GM19452 (cell line): ENCODE data around the gene ELMO1.

Experiments used
- ATAC-seq: cut with Tn5 transposase; IDR thresholded peaks from one replicate; pipeline ENCODE4 v1.9.1; 2021; ENCODE audit not compliant: unreplicated experiment

The ELMO1 gene

GRCh38 chr7:37448636-37449361, at the start of gene ELMO1:
Gene ELMO1 (minus strand): TSS chr7:37448864. CDS start chr7:37342690, 106,174 bp downstream.
- peak; percentile 96 for ATAC-seq

GRCh38 chr7:37497576-37497975, 48.9 kb upstream of the ELMO1 start:
- no peak for ATAC-seq

GRCh38 chr7:37495574-37496184, 47.0 kb upstream of the ELMO1 start:
- no peak for ATAC-seq

GRCh38 chr7:37494926-37495325, 46.3 kb upstream of the ELMO1 start:
- ATAC-seq: peak; percentile 63

GRCh38 chr7:37493810-37494209, 45.1 kb upstream of the ELMO1 start:
- no peak for ATAC-seq

- no peak for ATAC-seq
Measured at GRCh38 chr7:37493123-37493522, 44.5 kb upstream of the ELMO1 start.

GRCh38 chr7:37491919-37492694, 43.4 kb upstream of the ELMO1 start:
- ATAC-seq: no peak

- ATAC-seq: no peak
Measured at GRCh38 chr7:37489703-37490102, 41.0 kb upstream of the ELMO1 start.

GRCh38 chr7:37488163-37488764, 39.6 kb upstream of the ELMO1 start:
- no peak for ATAC-seq

- ATAC-seq: no peak
Measured at GRCh38 chr7:37484426-37485073, 35.9 kb upstream of the ELMO1 start.

GRCh38 chr7:37483627-37484026, 35.0 kb upstream of the ELMO1 start:
- no peak for ATAC-seq

GRCh38 chr7:37482953-37483352, 34.3 kb upstream of the ELMO1 start:
- no peak for ATAC-seq

GRCh38 chr7:37482505-37482904, 33.8 kb upstream of the ELMO1 start:
- no peak for ATAC-seq

GRCh38 chr7:37481722-37482288, 33.1 kb upstream of the ELMO1 start:
- no peak for ATAC-seq

GRCh38 chr7:37481154-37481553, 32.5 kb upstream of the ELMO1 start:
- ATAC-seq: no peak

- ATAC-seq: no peak
Measured at GRCh38 chr7:37480041-37481031, 31.7 kb upstream of the ELMO1 start.

GRCh38 chr7:37476881-37477450, 28.3 kb upstream of the ELMO1 start:
- ATAC-seq: no peak

- ATAC-seq: no peak
Measured at GRCh38 chr7:37476428-37476827, 27.8 kb upstream of the ELMO1 start.

GRCh38 chr7:37475646-37476045, 27.0 kb upstream of the ELMO1 start:
- ATAC-seq: no peak
